HepG2 (cell line): ENCODE data around the gene PEAK3. TPM values are rescaled to one million over a fixed set of nuclear protein-coding genes. Genes with fewer than 3 reads are reported as not detected.

Experiments
- ATAC-seq: fragments of 200-7000 bp; cut with Tn5 transposase; 3 replicates; pipeline ENCODE4 v1.9.1; 2020; ENCODE audit warnings: mild to moderate bottlenecking, moderate library complexity
- BruUV-seq: library from RNA; stranded (reverse); fragments of 400-500 nt; replicated peaks from 2 replicates; lab custom pipeline; 2021; lab: Mats Ljungman, UMichigan
- CTCF ChIA-PET: fragments of 300-600 bp; formaldehyde crosslinking; extraction: SDS; loops from one replicate; lab custom pipeline; 2021; ENCODE audit warnings: low total read pairs, inconsistent platforms, low intra/inter-chr PET ratio; lab: Yijun Ruan, JAX
- POLR2A ChIA-PET: fragments of 350-600 bp; sonication (Branson Sonifier 250); formaldehyde crosslinking; loops from one replicate; lab custom pipeline; 2020; ENCODE audit warnings: antibody characterized with exemption, inconsistent platforms; lab: Yijun Ruan, JAX
- DNase-seq: peaks from one replicate; pipeline ENCODE4 v3.0.0-alpha.2; 2015; ENCODE audit warnings: low spot score
- FAIRE-seq: peaks from 3 replicates; lab custom pipeline; 2011; peaks lifted over from hg19 to GRCh38; lab: Jason Lieb, UNC
- H2AFZ ChIP-seq: one replicate; pipeline ENCODE4 v1.6.1; 2011; ENCODE audit warnings: low read length, inconsistent platforms
- H3K27ac ChIP-seq: fragments of 300-600 bp; 3 replicates; pipeline ENCODE4 v1.8.0; 2011; ENCODE audit warnings: mixed run types, mild to moderate bottlenecking, mixed read lengths, low read length, inconsistent platforms; ENCODE audit not compliant: insufficient read depth; ENCODE audit errors: extremely low read length
- H3K27me3 ChIP-seq, 2 experiments: fragments of 200-600 bp in 1 of 2; 2 replicates in 1 of 2; 3 replicates in 1 of 2; pipeline versions ENCODE4 v1.6.0 to v1.8.0; 2011; ENCODE audit warnings: low read length in 2 of 2, mild to moderate bottlenecking in 2 of 2, moderate library complexity in 2 of 2, inconsistent platforms in 1 of 2; ENCODE audit not compliant: insufficient read depth in 2 of 2, control insufficient read depth in 1 of 2
- H3K36me3 ChIP-seq, 2 experiments: fragments of 200-600 bp in 1 of 2; replicated peaks in 1 of 2; 2 replicates in 1 of 2; 3 replicates in 1 of 2; pipeline versions ENCODE4 v1.5.1 to v1.8.0; 2011; ENCODE audit warnings: low read length in 2 of 2, inconsistent platforms in 1 of 2; ENCODE audit not compliant: insufficient read depth in 2 of 2, control insufficient read depth in 1 of 2
- H3K4me1 ChIP-seq: 2 replicates; pipeline ENCODE4 v1.5.1; 2012; ENCODE audit warnings: low read length, inconsistent platforms; ENCODE audit not compliant: insufficient read depth
- H3K4me2 ChIP-seq: 2 replicates; pipeline ENCODE4 v1.6.0; 2011; ENCODE audit warnings: low read depth, low read length, inconsistent platforms
- H3K4me3 ChIP-seq, 3 experiments: fragments of 200-600 bp in 1 of 3; sonication (generic), shearing (Covaris generic) in 1 of 3; replicated peaks in 1 of 3; 2 replicates each; pipeline ENCODE4 v1.5.1; 2011 to 2016; ENCODE audit warnings: low read length in 3 of 3, inconsistent platforms in 2 of 3, low read depth in 2 of 3, mild to moderate bottlenecking in 2 of 3, control low read depth in 1 of 3, mixed read lengths in 1 of 3; ENCODE audit not compliant: insufficient read depth in 1 of 3
- H3K79me2 ChIP-seq: one replicate; pipeline ENCODE4 v1.6.1; 2011; ENCODE audit warnings: low read length, inconsistent platforms; ENCODE audit not compliant: insufficient read depth
- H3K9ac ChIP-seq: 2 replicates; pipeline ENCODE4 v1.6.0; 2011; ENCODE audit warnings: mild to moderate bottlenecking, low read depth, low read length, inconsistent platforms; ENCODE audit not compliant: insufficient read depth
- H3K9me3 ChIP-seq: 2 replicates; pipeline ENCODE4 v1.5.1; 2012; ENCODE audit warnings: mild to moderate bottlenecking, low read length
- H4K20me1 ChIP-seq: 2 replicates; pipeline ENCODE4 v1.6.0; 2011; ENCODE audit warnings: inconsistent platforms, mild to moderate bottlenecking, low read length, moderate library complexity; ENCODE audit not compliant: insufficient read depth
- DRAP1 ChIP-seq: IDR thresholded peaks from 2 replicates; pipeline ENCODE4 v1.6.1; 2016; ENCODE audit warnings: missing genetic modification reagents, missing compliant biosample characterization
- KDM3A ChIP-seq: IDR thresholded peaks from 2 replicates; pipeline ENCODE4 v1.6.1; 2018; ENCODE audit warnings: low read depth, missing compliant biosample characterization
- MED1 ChIP-seq: sonication (generic); formaldehyde crosslinking; IDR thresholded peaks from 2 replicates; pipeline ENCODE4 v1.4.0; 2020; ENCODE audit warnings: missing genetic modification reagents
- MTERF4 ChIP-seq: sonication (generic); formaldehyde crosslinking; IDR thresholded peaks from 2 replicates; pipeline ENCODE4 v1.8.0; 2023; ENCODE audit warnings: mild to moderate bottlenecking, missing genetic modification reagents
- MXI1 ChIP-seq: IDR thresholded peaks from 3 replicates; pipeline ENCODE4 v1.6.1; 2012; ENCODE audit warnings: low read depth, low read length, inconsistent platforms, borderline replicate concordance
- NFE2L1 ChIP-seq: sonication (generic); formaldehyde crosslinking; IDR thresholded peaks from 2 replicates; pipeline ENCODE4 v1.4.0; 2020; ENCODE audit warnings: missing genetic modification reagents, mild to moderate bottlenecking, borderline replicate concordance
- SALL1 ChIP-seq: sonication (generic); formaldehyde crosslinking; IDR thresholded peaks from 2 replicates; pipeline ENCODE4 v1.8.0; 2022; ENCODE audit warnings: mild to moderate bottlenecking, missing genetic modification reagents
- SAP130 ChIP-seq: IDR thresholded peaks from 2 replicates; pipeline ENCODE4 v1.6.1; 2016; ENCODE audit warnings: low read depth
- SMAD9 ChIP-seq: sonication (generic); formaldehyde crosslinking; IDR thresholded peaks from 2 replicates; pipeline ENCODE4 v1.5.1; 2020; ENCODE audit warnings: mild to moderate bottlenecking, missing genetic modification reagents
- SMYD3 ChIP-seq: sonication (generic); formaldehyde crosslinking; IDR thresholded peaks from 2 replicates; pipeline ENCODE4 v1.8.1; 2023; ENCODE audit warnings: mild to moderate bottlenecking, missing genetic modification reagents
- ZMYM4 ChIP-seq: sonication (generic); formaldehyde crosslinking; IDR thresholded peaks from 2 replicates; pipeline ENCODE4 v1.8.1; 2023; ENCODE audit warnings: mild to moderate bottlenecking, missing genetic modification reagents
- ZNF616 ChIP-seq: sonication (generic); formaldehyde crosslinking; IDR thresholded peaks from 2 replicates; pipeline ENCODE4 v1.5.0; 2020; ENCODE audit warnings: low read depth, mild to moderate bottlenecking, missing genetic modification reagents
- ZSCAN5A ChIP-seq: sonication (generic); formaldehyde crosslinking; IDR thresholded peaks from 2 replicates; pipeline ENCODE4 v1.8.0; 2022; ENCODE audit warnings: mild to moderate bottlenecking, missing genetic modification reagents, borderline replicate concordance
- WGBS: methylation state at CpG from one replicate; pipeline ENCODE4 v1.1.6; 2017; ENCODE audit warnings: low lambda C conversion rate; 5-methylcytosine and 5-hydroxymethylcytosine counted together
- in situ Hi-C: cut with HindIII; loops from 2 replicates; pipeline ENCODE4 v1.10.0; 2017; ENCODE audit warnings: low pct_unique_long_range_greater_than_20kb; ENCODE audit not compliant: extremely low pct_ligation_motif_present
- intact Hi-C: fragments of 100-400 bp; cut with micrococcal nuclease; formaldehyde crosslinking; loops from one replicate; pipeline ENCODE4 v1.10.0; 2022; ENCODE audit not compliant: unreplicated experiment
- polyA plus RNA-seq, 8 experiments: library from polyadenylated mRNA; depleted of rRNA in 3 of 8; stranded (reverse) in 7 of 8; unstranded in 1 of 8; fragments of >200 nt; fragmentation: Illumina TruSeq in 4 of 8; extraction: Trizol in 4 of 8; gene quantifications; 2 replicates each; pipeline versions ENCODE4 v1.2.1 to v1.2.3, GENCODE V29; 2011 to 2016; ENCODE audit warnings: low read depth in 4 of 8, missing spikeins in 1 of 8, mixed read lengths in 1 of 8; ENCODE audit not compliant: insufficient read depth in 1 of 8
- total RNA-seq, 5 experiments: library from RNA; depleted of rRNA; stranded (reverse); fragments of >200 nt; fragmentation: Illumina TruSeq; extraction: Trizol; gene quantifications; 2 replicates each; pipeline ENCODE4 v1.2.3, GENCODE V29; 2016; ENCODE audit warnings: low read depth in 1 of 5
- TF ChIP-seq, protein P1 (sequence below): IDR thresholded peaks from 2 replicates; pipeline ENCODE4 v1.6.1; 2016; ENCODE audit warnings: low read depth, borderline replicate concordance
- TF ChIP-seq, protein P2 (sequence below): sonication (generic); formaldehyde crosslinking; IDR thresholded peaks from 2 replicates; pipeline ENCODE4 v1.4.0; 2020; ENCODE audit warnings: missing genetic modification reagents, borderline replicate concordance

PEAK3 gene
- total and polyA plus RNA-seq, 2 of the 13 experiments (the other 11 are each of a cell fraction or from before 2014, with no cell fraction given), result not detected

- H3K27me3 ChIP-seq, result no peaks in the 10 kb centered on the region
- H3K4me2 ChIP-seq, result peak overlapping the region; percentile 98
- peak overlapping the region; percentile 18 for H3K9ac ChIP-seq
- peaks cover 67% of the 10 kb centered on the region for H3K79me2 ChIP-seq
- H3K4me3 ChIP-seq, result peak overlapping the region in 1 of 3 experiments; percentile 45; a peak in 1 of 6 replicates
- CTCF ChIA-PET, result interaction anchor here (1.4 kb wide), 1 partner anchor 74 kb away, joined by 5 read pairs; no protein-coding TSS in a partner anchor
- POLR2A ChIA-PET, result interaction anchor here (1.4 to 5.8 kb wide), 3 partner anchors 11 to 25 kb away, joined by 4 to 35 read pairs (median 9); no protein-coding TSS in a partner anchor
- DNase-seq (peak; percentile 77), FAIRE-seq (peak; percentile 60), ATAC-seq (peak; percentile 81)
- peaks cover 71% of the 10 kb centered on the region for H3K4me1 ChIP-seq
- no peak overlapping the region for H2AFZ ChIP-seq
- no peaks in the 10 kb centered on the region for H3K9me3 ChIP-seq
- in situ Hi-C loops (no loop called here), intact Hi-C loops (no loop called here)
- peaks cover 51% of the 10 kb centered on the region for H4K20me1 ChIP-seq
- no TSS peak for BruUV-seq
- H3K27ac ChIP-seq, result peak overlapping the region; percentile 58
- H3K36me3 ChIP-seq, result peaks cover 25 to 43% of the 10 kb centered on the region in 2 experiments; a peak in 4 of 5 replicates
- WGBS, result 20% methylated on average over 7 of the region's 12 CpGs
- TF ChIP-seq ZMYM4 (CRISPR knock-in tag) (no peak), ZNF616 (no peak), MXI1 (peak; percentile 50; the same call in 1 of the 3 replicates), NFE2L1 (CRISPR knock-in tag) (no peak), MTERF4 (CRISPR knock-in tag) (no peak), SMYD3 (CRISPR knock-in tag) (no peak), KDM3A (CRISPR knock-in tag) (0 out of 2 replicates have a peak, but pooled peaks have one; percentile 52), ZSCAN5A (no peak), SALL1 (CRISPR knock-in tag) (peak; percentile 74; the same call in 1 of the 2 replicates), DRAP1 (CRISPR knock-in tag) (peak; percentile 55), SAP130 (CRISPR knock-in tag) (peak; percentile 88), SMAD9 (no peak), MED1 (CRISPR knock-in tag) (peak; percentile 45; the same call in 1 of the 2 replicates)
- TF ChIP-seq, protein P1, sequence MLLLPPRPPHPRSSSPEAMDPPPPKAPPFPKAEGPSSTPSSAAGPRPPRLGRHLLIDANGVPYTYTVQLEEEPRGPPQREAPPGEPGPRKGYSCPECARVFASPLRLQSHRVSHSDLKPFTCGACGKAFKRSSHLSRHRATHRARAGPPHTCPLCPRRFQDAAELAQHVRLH (CRISPR knock-in tag), result no peak
- TF ChIP-seq, protein P2, sequence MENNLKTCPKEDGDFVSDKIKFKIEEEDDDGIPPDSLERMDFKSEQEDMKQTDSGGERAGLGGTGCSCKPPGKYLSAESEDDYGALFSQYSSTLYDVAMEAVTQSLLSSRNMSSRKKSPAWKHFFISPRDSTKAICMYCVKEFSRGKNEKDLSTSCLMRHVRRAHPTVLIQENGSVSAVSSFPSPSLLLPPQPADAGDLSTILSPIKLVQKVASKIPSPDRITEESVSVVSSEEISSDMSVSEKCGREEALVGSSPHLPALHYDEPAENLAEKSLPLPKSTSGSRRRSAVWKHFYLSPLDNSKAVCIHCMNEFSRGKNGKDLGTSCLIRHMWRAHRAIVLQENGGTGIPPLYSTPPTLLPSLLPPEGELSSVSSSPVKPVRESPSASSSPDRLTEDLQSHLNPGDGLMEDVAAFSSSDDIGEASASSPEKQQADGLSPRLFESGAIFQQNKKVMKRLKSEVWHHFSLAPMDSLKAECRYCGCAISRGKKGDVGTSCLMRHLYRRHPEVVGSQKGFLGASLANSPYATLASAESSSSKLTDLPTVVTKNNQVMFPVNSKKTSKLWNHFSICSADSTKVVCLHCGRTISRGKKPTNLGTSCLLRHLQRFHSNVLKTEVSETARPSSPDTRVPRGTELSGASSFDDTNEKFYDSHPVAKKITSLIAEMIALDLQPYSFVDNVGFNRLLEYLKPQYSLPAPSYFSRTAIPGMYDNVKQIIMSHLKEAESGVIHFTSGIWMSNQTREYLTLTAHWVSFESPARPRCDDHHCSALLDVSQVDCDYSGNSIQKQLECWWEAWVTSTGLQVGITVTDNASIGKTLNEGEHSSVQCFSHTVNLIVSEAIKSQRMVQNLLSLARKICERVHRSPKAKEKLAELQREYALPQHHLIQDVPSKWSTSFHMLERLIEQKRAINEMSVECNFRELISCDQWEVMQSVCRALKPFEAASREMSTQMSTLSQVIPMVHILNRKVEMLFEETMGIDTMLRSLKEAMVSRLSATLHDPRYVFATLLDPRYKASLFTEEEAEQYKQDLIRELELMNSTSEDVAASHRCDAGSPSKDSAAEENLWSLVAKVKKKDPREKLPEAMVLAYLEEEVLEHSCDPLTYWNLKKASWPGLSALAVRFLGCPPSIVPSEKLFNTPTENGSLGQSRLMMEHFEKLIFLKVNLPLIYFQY (CRISPR knock-in tag), result no peak; the same call in 1 of the 2 replicates
These were observed 39.9 kb downstream of the PEAK3 start for GRCh38 chr19:2242092-2242537.
